NOMO-1 (cell line): ENCODE data around the gene CDC42EP5.
"Not testable (repeated sequence)": the region's sequence is repeated elsewhere in the genome, so short reads cannot be mapped to it uniquely, and the experiment has no call there.

Source experiments
- DNase-seq, 2 experiments: peaks; one replicate each; lab custom pipeline; 2025; ENCODE audit not compliant: unreplicated experiment in 2 of 2; lab: John Stamatoyannopoulos, UW

The CDC42EP5 gene

GRCh38 chr19:54473071-54473891 lies at the start of gene CDC42EP5:
Gene CDC42EP5 (minus strand): TSS chr19:54473296. CDS start chr19:54465547, 7,749 bp downstream.
- DNase-seq = peak in 1 of 2 experiments; percentile 30

DNA sequence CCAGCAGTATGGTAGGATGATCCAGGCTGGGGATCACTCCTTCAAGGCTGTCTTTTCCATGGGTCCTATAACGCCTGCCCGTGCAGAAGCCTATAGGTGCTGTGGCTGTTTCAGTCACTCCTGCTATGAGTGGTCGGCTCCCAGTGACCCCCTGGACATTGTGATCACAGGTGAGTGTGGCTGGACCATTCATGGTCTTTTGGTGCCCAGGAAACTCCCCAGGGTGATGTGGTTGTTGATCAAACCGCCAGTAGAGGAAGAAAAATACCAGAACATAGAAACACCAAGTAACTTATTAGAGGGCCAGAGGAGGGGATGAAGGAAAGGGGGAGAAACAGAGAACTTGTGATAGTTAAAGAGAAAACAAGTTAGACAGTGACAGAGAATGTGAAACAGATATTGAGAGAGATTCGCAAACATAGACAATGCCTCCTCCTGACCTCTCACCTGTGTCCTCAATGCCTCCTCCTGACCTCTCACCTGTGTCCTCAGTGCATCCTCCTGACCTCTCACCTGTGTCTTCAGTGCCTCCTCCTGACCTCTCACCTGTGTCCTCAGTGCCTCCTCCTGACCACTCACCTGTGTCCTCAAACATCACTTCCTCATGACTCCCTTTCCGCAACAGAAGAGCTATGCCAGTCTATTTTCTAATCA lies 48.9 kb upstream of the CDC42EP5 start:
- DNase-seq = no peak

DNA sequence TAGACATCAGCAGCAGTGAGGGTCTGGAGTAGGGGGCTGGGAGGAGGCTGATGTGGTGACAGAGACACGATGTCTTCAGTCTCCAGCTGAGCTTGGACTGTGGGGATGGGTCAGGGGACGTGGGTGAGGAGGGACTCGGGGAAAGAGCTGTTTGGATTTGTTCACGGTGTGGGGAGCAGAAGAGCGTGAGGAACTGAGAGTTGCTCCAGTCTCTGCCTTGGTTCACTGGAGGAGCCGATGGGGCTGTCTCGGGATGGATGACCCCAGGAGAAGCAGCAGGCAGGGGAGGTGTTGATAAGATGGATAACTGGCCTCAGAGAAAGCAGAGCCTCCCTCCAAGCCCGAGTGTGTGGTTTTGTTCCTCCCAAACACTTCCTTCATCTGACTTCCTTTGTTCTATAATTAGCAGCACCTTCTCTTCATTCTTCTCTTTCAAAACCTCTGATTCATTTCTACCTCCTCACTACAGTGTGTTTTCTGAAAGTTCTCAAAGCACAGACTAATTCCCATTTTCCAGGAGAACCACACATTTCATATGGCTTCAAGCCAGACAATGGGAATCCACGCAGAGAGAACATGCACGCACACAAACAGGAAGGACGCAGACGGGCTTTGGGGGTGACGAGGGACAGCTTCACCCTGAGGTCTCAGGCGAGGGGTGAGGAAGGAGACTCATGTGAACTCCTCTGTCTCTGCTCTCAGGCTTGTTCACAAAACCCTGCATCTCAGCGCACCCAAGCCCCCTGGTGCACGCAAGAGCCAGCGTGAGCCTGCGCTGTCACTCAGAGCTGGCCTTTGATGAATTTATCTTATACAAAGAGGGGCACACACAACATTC lies 48.1 kb upstream of the CDC42EP5 start:
- peak; percentile 35 to 43 for DNase-seq

DNA sequence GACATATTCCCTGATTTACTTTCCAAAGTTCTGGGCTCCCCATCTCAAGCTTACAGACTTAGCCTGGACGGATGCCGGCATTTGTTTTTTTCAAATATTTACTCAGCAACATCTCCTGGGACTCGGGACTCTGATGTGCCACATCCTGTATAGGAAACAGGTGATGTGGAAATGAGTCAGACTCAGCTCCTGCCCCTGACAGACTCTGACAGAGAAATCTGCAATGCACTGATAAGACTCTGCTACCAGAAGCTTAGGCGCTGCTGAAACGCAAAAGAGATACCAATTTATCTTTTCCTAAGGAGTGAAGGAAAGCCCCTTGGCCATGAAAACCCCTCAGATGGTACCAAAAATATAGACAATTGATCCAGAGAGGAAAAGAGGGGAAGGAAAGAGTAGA lies 45.7 kb upstream of the CDC42EP5 start:
- DNase-seq = no peak

GRCh38 chr19:54517483-54517882 lies 44.4 kb upstream of the CDC42EP5 start:
- peak; percentile 53 to 62 for DNase-seq

DNA sequence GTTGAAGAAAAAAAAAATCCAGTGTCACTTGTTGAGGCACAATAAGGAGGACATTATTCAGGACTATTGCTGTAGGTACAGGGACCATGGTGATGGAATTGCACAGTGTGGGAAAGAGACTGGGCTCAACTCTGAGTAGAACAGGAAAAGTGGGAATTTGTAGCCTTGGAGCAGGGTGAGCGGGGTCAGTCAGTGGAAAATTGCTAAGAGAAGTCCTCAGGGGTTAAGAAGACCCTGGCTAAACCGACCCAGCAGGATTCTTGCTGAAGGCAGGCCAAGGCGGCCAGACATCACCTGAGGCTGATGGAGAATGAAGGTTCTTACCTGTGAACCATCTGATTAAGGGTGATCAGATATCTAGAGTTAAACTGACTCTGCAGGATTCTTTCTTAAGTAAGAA lies 42.1 kb upstream of the CDC42EP5 start:
- no peak for DNase-seq

GRCh38 chr19:54509200-54509940 lies 36.3 kb upstream of the CDC42EP5 start:
- not testable (repeated sequence) for DNase-seq

DNA sequence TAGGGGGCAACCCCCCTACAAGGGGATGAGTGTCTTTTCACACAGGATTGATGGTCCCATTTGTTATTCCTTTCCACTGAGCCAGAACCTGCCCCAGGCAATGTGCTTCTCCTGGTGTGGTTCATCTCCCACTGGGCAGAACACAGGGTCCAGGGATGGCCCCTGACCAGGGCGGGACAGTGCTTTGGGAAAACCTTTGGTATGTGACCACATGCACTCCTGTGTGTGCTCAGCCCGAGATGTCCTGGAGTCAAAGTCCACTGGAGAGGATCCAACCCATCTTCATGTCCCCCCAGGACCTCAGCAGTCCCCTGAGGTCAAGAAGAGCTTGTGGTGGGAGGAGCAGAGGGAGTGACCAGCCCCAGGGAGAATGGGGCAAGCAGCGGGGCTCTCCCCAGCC lies 35.4 kb upstream of the CDC42EP5 start:
- DNase-seq = not testable (repeated sequence)

DNA sequence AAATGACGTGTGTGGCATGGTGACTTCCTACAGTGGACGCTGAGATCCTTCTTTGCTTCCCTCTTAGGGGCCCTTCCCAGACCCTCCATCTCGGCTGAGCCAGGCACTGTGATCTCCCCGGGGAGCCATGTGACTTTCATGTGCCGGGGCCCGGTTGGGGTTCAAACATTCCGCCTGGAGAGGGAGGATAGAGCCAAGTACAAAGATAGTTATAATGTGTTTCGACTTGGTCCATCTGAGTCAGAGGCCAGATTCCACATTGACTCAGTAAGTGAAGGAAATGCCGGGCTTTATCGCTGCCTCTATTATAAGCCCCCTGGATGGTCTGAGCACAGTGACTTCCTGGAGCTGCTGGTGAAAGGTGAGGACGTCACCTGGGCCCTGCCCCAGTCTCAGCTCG lies 34.7 kb upstream of the CDC42EP5 start:
- DNase-seq = no peak

GRCh38 chr19:54507038-54507717 lies 34.1 kb upstream of the CDC42EP5 start:
- not testable (repeated sequence) for DNase-seq

DNA sequence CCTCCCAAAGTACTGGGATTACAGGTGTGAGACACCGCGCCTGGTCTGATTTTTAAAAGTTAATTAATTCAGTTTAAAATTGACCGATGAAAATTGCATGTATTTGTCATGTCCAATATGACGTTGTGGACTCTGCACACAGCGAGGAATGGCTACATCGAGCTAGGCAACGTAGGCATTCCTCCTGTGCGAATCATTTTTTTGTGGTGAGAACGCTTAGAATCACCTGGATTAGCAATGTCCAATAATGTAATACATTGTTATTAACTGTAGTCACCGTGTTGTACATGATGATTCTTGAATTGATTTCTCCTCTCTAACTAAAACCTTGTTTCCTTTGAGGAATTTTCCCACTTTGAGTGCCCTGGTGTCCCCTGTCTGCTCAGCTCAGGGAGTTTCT lies 33.0 kb upstream of the CDC42EP5 start:
- no peak for DNase-seq

- not testable (repeated sequence) for DNase-seq
These were observed 32.4 kb upstream of the CDC42EP5 start for GRCh38 chr19:54505542-54505941.

DNA sequence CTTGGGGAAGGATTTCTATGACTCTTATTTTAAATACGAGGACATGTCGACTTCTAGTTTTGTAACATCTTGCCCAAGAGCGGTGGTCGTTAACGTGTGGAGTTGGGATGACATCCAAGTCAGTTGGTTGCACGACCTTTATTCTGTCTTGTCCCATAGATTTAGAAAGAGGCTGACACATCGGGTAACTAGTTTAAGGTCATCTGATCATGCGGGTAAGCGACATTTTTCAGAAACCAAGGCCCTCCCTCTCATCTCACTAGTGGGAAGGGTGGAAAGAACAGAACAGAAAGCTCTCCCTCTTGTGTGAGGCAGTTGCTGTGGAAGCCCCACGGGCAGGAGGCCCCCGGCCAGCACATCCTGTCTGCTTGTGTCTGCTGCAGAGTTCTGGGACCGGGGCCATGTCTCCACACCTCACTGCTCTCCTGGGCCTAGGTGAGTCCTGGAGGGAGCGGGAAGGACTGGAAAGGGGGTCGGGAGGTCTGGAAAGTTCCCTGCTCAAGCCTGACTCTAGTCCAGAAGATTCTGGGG lies 29.5 kb upstream of the CDC42EP5 start, which contains the start of gene LAIR2:
TSS of gene LAIR2 (plus strand) at position 314 of the 531 bp plus-strand sequence. CDS start at position 402, 88 bp downstream.
- no peak for DNase-seq

- DNase-seq = not testable (repeated sequence)
These were observed 25.3 kb upstream of the CDC42EP5 start for GRCh38 chr19:54498451-54498772.

DNA sequence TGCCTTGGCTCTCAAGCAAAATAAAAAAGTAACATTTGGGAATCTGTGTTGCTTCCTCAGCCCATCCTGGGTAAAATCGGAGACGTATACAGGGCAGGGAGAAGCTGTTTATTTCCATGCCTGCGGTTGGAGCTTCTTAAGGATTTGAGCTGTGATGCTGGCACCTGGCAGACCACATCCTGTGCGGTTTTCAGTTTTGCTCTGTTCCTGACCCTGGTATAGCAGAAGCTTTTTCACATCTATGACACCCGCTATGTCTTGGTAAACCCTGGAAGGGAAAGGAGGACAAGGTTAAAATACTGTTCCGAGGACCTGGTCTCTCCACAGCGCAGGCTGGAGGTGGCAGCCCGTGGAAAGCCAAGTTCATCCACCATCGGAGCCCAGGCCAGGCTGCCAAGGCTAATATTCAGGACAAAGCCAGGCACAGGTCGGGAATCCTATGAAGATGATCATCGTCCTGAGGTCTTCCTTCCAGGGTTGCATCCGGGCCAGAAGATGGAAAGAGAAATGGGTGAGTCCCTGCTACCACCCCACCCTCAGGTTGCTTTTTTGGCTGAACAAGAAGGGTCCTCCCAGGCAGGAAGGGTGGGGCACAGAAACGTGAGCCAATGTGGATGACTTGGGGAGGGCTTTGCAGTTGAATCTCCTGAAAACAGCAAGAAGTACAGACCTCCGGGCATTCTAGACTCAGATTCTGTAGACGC lies 24.8 kb upstream of the CDC42EP5 start:
- DNase-seq = not testable (repeated sequence)

DNA sequence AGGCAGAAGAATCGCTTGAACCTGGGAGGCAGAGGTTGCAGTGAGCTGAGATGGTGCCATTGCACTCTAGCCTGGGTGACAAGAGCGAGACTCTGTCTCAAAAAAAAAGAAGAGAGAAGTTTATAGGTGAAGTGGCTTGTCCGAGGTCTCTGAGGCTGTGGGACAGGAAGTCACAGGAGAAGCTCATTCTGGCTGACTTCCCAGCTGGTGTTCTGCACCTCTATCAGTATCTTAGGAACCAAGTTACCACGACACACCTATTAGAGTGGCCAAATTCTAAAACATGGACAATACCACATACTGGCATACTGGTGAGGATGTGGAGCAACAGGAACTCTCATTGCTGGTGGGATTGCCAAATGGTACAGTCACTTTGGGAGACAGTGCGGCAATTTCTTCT lies 22.2 kb upstream of the CDC42EP5 start:
- not testable (repeated sequence) for DNase-seq

- no peak for DNase-seq
These were observed 21.0 kb upstream of the CDC42EP5 start for GRCh38 chr19:54493967-54494585.

- not testable (repeated sequence) for DNase-seq
These were observed 20.0 kb upstream of the CDC42EP5 start for GRCh38 chr19:54493056-54493455.

DNA sequence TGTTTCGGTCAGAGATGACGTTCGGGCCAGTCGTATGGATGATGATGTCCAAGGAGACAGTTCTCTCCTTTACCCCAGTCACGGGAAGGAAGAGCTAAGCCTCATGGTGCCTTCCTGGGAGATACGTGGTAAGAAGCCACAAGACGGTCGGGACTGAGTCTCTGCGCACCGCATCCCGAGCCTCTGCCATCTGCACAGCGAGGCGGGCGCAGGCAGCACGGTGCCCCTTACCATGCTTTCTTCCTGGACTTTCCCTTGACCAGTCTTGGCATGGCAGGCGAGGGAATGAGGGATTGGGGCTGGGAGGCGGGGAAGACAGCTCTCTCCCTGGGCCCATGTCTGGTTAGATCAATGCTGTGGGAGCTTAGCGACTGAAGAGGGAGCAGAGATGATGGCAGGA lies 19.5 kb upstream of the CDC42EP5 start:
- DNase-seq = no peak
